Vagina (tissue), 2 donors: ENCODE results near the gene PDE4DIP.
"Not testable (repeated sequence)": the region's sequence is repeated elsewhere in the genome, so short reads cannot be mapped to it uniquely, and the experiment has no call there.

Experiments used
- POLR2A ChIP-seq, 2 donors: fragments of 450-650 bp; IDR thresholded peaks; one replicate each; pipeline ENCODE4 v1.6.1; 2017; ENCODE audit warnings: antibody characterized with exemption in 2 of 2, mild to moderate bottlenecking in 2 of 2, moderate library complexity in 2 of 2
- POLR2AphosphoS5 ChIP-seq, 2 donors: sonication (generic); formaldehyde crosslinking; IDR thresholded peaks; one replicate each; pipeline ENCODE4 v1.9.0; 2017; ENCODE audit warnings: antibody characterized with exemption in 2 of 2, mild to moderate bottlenecking in 2 of 2, low read depth in 1 of 2; ENCODE audit not compliant: insufficient read depth in 1 of 2
- TF ChIP-seq, protein P1 (sequence below), 3 experiments: fragments of 450-650 bp in 2 of 3; fragments of 200-600 bp in 1 of 3; sonication (generic) in 1 of 3; IDR thresholded peaks; one replicate each; pipeline ENCODE4 v1.5.1; 2017 to 2019; ENCODE audit warnings: antibody characterized with exemption in 3 of 3, mild to moderate bottlenecking in 2 of 3, moderate library complexity in 2 of 3

- TF ChIP-seq, protein P1, sequence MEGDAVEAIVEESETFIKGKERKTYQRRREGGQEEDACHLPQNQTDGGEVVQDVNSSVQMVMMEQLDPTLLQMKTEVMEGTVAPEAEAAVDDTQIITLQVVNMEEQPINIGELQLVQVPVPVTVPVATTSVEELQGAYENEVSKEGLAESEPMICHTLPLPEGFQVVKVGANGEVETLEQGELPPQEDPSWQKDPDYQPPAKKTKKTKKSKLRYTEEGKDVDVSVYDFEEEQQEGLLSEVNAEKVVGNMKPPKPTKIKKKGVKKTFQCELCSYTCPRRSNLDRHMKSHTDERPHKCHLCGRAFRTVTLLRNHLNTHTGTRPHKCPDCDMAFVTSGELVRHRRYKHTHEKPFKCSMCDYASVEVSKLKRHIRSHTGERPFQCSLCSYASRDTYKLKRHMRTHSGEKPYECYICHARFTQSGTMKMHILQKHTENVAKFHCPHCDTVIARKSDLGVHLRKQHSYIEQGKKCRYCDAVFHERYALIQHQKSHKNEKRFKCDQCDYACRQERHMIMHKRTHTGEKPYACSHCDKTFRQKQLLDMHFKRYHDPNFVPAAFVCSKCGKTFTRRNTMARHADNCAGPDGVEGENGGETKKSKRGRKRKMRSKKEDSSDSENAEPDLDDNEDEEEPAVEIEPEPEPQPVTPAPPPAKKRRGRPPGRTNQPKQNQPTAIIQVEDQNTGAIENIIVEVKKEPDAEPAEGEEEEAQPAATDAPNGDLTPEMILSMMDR (IDR thresholded peaks at IDR 0.05), result not testable (repeated sequence)
- TF ChIP-seq POLR2A (IDR thresholded peaks at IDR 0.05); POLR2AphosphoS5 (IDR thresholded peaks at IDR 0.05; ENCODE audit: insufficient read depth in 1 of 2, low read depth in 1 of 2): not testable (repeated sequence)
Measured at GRCh38 chr1:148916695-148917348, 72.6 kb downstream of the PDE4DIP start.
